MCF 10A (cell line): Measurements from ENCODE around the gene OR2A7. TPM values are rescaled to one million over a fixed set of nuclear protein-coding genes. Genes with fewer than 3 reads are reported as not detected.
"Not testable (repeated sequence)": the region's sequence is repeated elsewhere in the genome, so short reads cannot be mapped to it uniquely, and the experiment has no call there.

Experiments
- BruUV-seq: library from RNA; stranded (reverse); fragments of 400-500 nt; replicated peaks from 2 replicates; lab custom pipeline; 2021; lab: Mats Ljungman, UMichigan
- CTCF ChIA-PET: fragments of 300-600 bp; sonication (Branson Sonifier 250); formaldehyde crosslinking; extraction: SDS; loops from one replicate; lab custom pipeline; 2021; ENCODE audit warnings: antibody characterized with exemption, inconsistent platforms; lab: Yijun Ruan, JAX
- POLR2A ChIA-PET: fragments of 300-600, 350-650 bp; sonication (Branson Sonifier 250); formaldehyde crosslinking; extraction: SDS; loops from one replicate; lab custom pipeline; 2020; ENCODE audit warnings: antibody characterized with exemption, inconsistent platforms; lab: Yijun Ruan, JAX
- DNase-seq: peaks from one replicate; pipeline ENCODE4 v3.0.0-alpha.2; 2018; ENCODE audit not compliant: unreplicated experiment
- H3K27ac Mint-ChIP-seq: one replicate; pipeline ENCODE4 v1.8.0; 2022; ENCODE audit warnings: mild to moderate bottlenecking, low read depth, mixed read lengths; ENCODE audit not compliant: unreplicated experiment
- H3K27me3 Mint-ChIP-seq: one replicate; pipeline ENCODE4 v1.8.0; 2022; ENCODE audit warnings: mixed read lengths; ENCODE audit not compliant: insufficient read depth, unreplicated experiment
- H3K36me3 Mint-ChIP-seq: one replicate; pipeline ENCODE4 v1.8.0; 2022; ENCODE audit warnings: mild to moderate bottlenecking, moderate library complexity, mixed read lengths; ENCODE audit not compliant: insufficient read depth, unreplicated experiment
- H3K4me1 Mint-ChIP-seq: one replicate; pipeline ENCODE4 v1.8.0; 2022; ENCODE audit warnings: mixed read lengths; ENCODE audit not compliant: insufficient read depth, unreplicated experiment
- H3K4me3 Mint-ChIP-seq: one replicate; pipeline ENCODE4 v1.8.0; 2022; ENCODE audit warnings: mild to moderate bottlenecking, moderate library complexity, mixed read lengths; ENCODE audit not compliant: unreplicated experiment
- H3K9me3 Mint-ChIP-seq: one replicate; pipeline ENCODE4 v1.8.0; 2022; ENCODE audit warnings: mixed read lengths; ENCODE audit not compliant: unreplicated experiment
- intact Hi-C: fragments of 100-400 bp; cut with micrococcal nuclease; formaldehyde crosslinking; loops from 2 replicates; pipeline ENCODE4 v1.14.1; 2022
- total RNA-seq: library from RNA; stranded (reverse); gene quantifications from 2 replicates; pipeline ENCODE4 v1.2.3, GENCODE V29; 2022

OR2A7 gene
- total RNA-seq, 1 experiment from 2014 or later: 10.0 TPM

- H3K4me3 Mint-ChIP-seq, POLR2A ChIA-PET, DNase-seq, H3K27me3 Mint-ChIP-seq, BruUV-seq, H3K4me1 Mint-ChIP-seq, H3K36me3 Mint-ChIP-seq, intact Hi-C loops, CTCF ChIA-PET, H3K9me3 Mint-ChIP-seq, H3K27ac Mint-ChIP-seq: not testable (repeated sequence)
These were observed 25.2 kb downstream of the OR2A7 start, which contains the start of gene OR2A42 for GRCh38 chr7:144239365-144239764. OR2A42 (minus strand) TSS chr7:144239605; CDS start chr7:144232843, 6,762 bp downstream.

GRCh38 chr7:144238530-144239082 is 26.0 kb downstream of the OR2A7 start:
- intact Hi-C loops, BruUV-seq, CTCF ChIA-PET, POLR2A ChIA-PET, H3K4me3 Mint-ChIP-seq, H3K27ac Mint-ChIP-seq, H3K36me3 Mint-ChIP-seq, H3K27me3 Mint-ChIP-seq, DNase-seq, H3K4me1 Mint-ChIP-seq, H3K9me3 Mint-ChIP-seq: not testable (repeated sequence)

GRCh38 chr7:144233039-144233438 is 31.6 kb downstream of the OR2A7 start:
- BruUV-seq, H3K4me1 Mint-ChIP-seq, intact Hi-C loops, H3K9me3 Mint-ChIP-seq, H3K27ac Mint-ChIP-seq, DNase-seq, H3K27me3 Mint-ChIP-seq, H3K4me3 Mint-ChIP-seq, CTCF ChIA-PET, POLR2A ChIA-PET, H3K36me3 Mint-ChIP-seq: not testable (repeated sequence)

GRCh38 chr7:144231027-144231426 is 33.6 kb downstream of the OR2A7 start:
- BruUV-seq, H3K36me3 Mint-ChIP-seq, POLR2A ChIA-PET, H3K27me3 Mint-ChIP-seq, intact Hi-C loops, H3K4me3 Mint-ChIP-seq, DNase-seq, CTCF ChIA-PET, H3K27ac Mint-ChIP-seq, H3K4me1 Mint-ChIP-seq, H3K9me3 Mint-ChIP-seq: not testable (repeated sequence)

- not testable (repeated sequence) for DNase-seq, H3K9me3 Mint-ChIP-seq
These were observed 35.8 kb downstream of the OR2A7 start for GRCh38 chr7:144228810-144229209.

GRCh38 chr7:144226866-144227265 is 37.7 kb downstream of the OR2A7 start:
- POLR2A ChIA-PET, H3K27ac Mint-ChIP-seq: not testable (repeated sequence)

More at GRCh38 chr7:144228810-144229209, 35.8 kb downstream of the OR2A7 start:
- H3K36me3 Mint-ChIP-seq, POLR2A ChIA-PET, H3K4me3 Mint-ChIP-seq, H3K27me3 Mint-ChIP-seq, H3K27ac Mint-ChIP-seq, H3K4me1 Mint-ChIP-seq, BruUV-seq, CTCF ChIA-PET, intact Hi-C loops: not testable (repeated sequence)

GRCh38 chr7:144223675-144224074 is 40.9 kb downstream of the OR2A7 start:
- H3K9me3 Mint-ChIP-seq, H3K4me3 Mint-ChIP-seq, intact Hi-C loops, H3K36me3 Mint-ChIP-seq, H3K27me3 Mint-ChIP-seq, DNase-seq, H3K27ac Mint-ChIP-seq, BruUV-seq, POLR2A ChIA-PET, H3K4me1 Mint-ChIP-seq, CTCF ChIA-PET: not testable (repeated sequence)

More at GRCh38 chr7:144226866-144227265, 37.7 kb downstream of the OR2A7 start:
- DNase-seq, H3K4me1 Mint-ChIP-seq, BruUV-seq, CTCF ChIA-PET, H3K27me3 Mint-ChIP-seq, intact Hi-C loops, H3K4me3 Mint-ChIP-seq, H3K36me3 Mint-ChIP-seq, H3K9me3 Mint-ChIP-seq: not testable (repeated sequence)

- H3K27ac Mint-ChIP-seq, DNase-seq, BruUV-seq, H3K4me3 Mint-ChIP-seq, intact Hi-C loops, H3K9me3 Mint-ChIP-seq, H3K36me3 Mint-ChIP-seq, POLR2A ChIA-PET, H3K4me1 Mint-ChIP-seq, H3K27me3 Mint-ChIP-seq, CTCF ChIA-PET: not testable (repeated sequence)
These were observed 44.1 kb downstream of the OR2A7 start for GRCh38 chr7:144220531-144220930.

GRCh38 chr7:144219149-144219548 is 45.4 kb downstream of the OR2A7 start:
- H3K9me3 Mint-ChIP-seq, H3K36me3 Mint-ChIP-seq, DNase-seq, intact Hi-C loops, H3K27me3 Mint-ChIP-seq, H3K4me3 Mint-ChIP-seq, POLR2A ChIA-PET, H3K4me1 Mint-ChIP-seq, H3K27ac Mint-ChIP-seq, BruUV-seq: not testable (repeated sequence)
- CTCF ChIA-PET: interaction anchor here (0.6 kb wide), 1 partner anchor 219 kb away, joined by 3 read pairs; no protein-coding TSS in a partner anchor
